KMS-11 (cell line): ENCODE results near the gene CLK1.
"Not testable (repeated sequence)": the region's sequence is repeated elsewhere in the genome, so short reads cannot be mapped to it uniquely, and the experiment has no call there.

Experiments used
- H2AFZ ChIP-seq: fragments of 200-600 bp; sonication (generic); 2 replicates; pipeline ENCODE4 v1.6.1; 2016; ENCODE audit warnings: antibody characterized with exemption, mixed run types, low read depth
- H3K27ac ChIP-seq: fragments of 200-600 bp; sonication (generic); 2 replicates; pipeline ENCODE4 v1.6.1; 2016; ENCODE audit warnings: mild to moderate bottlenecking, mixed run types
- H3K27me3 ChIP-seq: fragments of 200-600 bp; sonication (generic); 2 replicates; pipeline ENCODE4 v1.6.1; 2017; ENCODE audit warnings: mild to moderate bottlenecking, low read depth, mixed run types, moderate library complexity; ENCODE audit not compliant: insufficient read depth
- H3K36me3 ChIP-seq: fragments of 200-600 bp; sonication (generic); 2 replicates; pipeline ENCODE4 v1.6.1; 2017; ENCODE audit warnings: mild to moderate bottlenecking, mixed run types; ENCODE audit not compliant: insufficient read depth
- H3K4me1 ChIP-seq: fragments of 200-600 bp; sonication (generic); 2 replicates; pipeline ENCODE4 v1.6.1; 2016; ENCODE audit warnings: mild to moderate bottlenecking, low read depth, mixed run types; ENCODE audit not compliant: poor library complexity, severe bottlenecking
- H3K4me2 ChIP-seq: fragments of 200-600 bp; sonication (generic); 2 replicates; pipeline ENCODE4 v1.7.0; 2016; ENCODE audit warnings: mild to moderate bottlenecking, mixed run types
- H3K4me3 ChIP-seq: fragments of 200-600 bp; sonication (generic); IDR thresholded peaks from 2 replicates; pipeline ENCODE4 v1.6.1; 2017; ENCODE audit warnings: low read depth, low read length, mixed read lengths; ENCODE audit not compliant: insufficient read depth
- H3K79me2 ChIP-seq: fragments of 200-600 bp; sonication (generic); 2 replicates; pipeline ENCODE4 v1.6.1; 2016; ENCODE audit warnings: low read depth, mixed run types; ENCODE audit not compliant: insufficient read depth
- H3K9ac ChIP-seq: fragments of 200-600 bp; sonication (generic); 2 replicates; pipeline ENCODE4 v1.6.1; 2016; ENCODE audit warnings: mild to moderate bottlenecking, mixed run types
- H4K20me1 ChIP-seq: fragments of 200-600 bp; sonication (generic); 2 replicates; pipeline ENCODE4 v1.6.1; 2016; ENCODE audit warnings: mild to moderate bottlenecking, mixed run types; ENCODE audit not compliant: insufficient read depth
- TF ChIP-seq, protein P1 (sequence below): fragments of 200-600 bp; sonication (generic); conservative IDR thresholded peaks from 2 replicates; pipeline ENCODE4 v1.6.1; 2017; ENCODE audit warnings: low read depth, mild to moderate bottlenecking, antibody characterized with exemption, low read length, moderate library complexity, mixed read lengths

The CLK1 gene

DNA sequence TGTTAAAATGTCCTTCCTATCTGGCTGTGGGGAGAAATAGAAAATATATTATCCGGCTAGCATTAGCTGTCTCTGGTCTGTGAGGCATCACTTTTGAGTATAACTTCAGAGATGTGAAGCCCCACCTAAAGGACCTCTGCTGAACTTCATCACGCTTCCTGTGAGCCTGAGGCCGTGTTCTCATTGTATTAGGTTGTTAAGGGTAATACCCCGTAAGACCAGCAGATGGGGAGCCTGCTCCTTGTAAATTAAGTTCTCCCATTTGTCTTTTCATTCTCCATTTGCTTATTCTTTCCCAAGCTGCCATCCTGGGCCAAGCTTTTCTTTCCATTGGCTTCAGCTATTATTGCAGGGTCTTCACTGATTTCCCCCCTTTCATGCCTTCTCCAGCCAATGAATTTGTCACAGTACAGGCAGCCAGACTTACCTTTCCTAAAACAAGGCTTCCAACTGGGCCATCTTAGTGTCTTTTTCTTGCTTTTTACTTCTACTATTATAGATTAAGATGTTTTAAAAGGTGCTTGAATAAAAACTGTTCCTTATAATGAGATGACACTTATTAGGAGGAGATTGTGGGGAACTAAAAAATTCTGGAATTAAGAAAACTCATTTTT lies 37.1 kb upstream of the CLK1 start:
- Histone ChIP-seq H3K9ac (no peak overlapping the region), H3K4me2 (no peak overlapping the region), H3K27me3 (no peaks in the 10 kb centered on the region), H3K4me3 (no peak overlapping the region), H2AFZ (no peak overlapping the region), H3K36me3 (no peaks in the 10 kb centered on the region; the same call in 1 of the 2 replicates), H3K27ac (no peak overlapping the region; the same call in 1 of the 2 replicates), H3K79me2 (no peaks in the 10 kb centered on the region; the same call in 1 of the 2 replicates), H4K20me1 (no peaks in the 10 kb centered on the region), H3K4me1 (peaks cover 5% of the 10 kb centered on the region)
- TF ChIP-seq, protein P1, sequence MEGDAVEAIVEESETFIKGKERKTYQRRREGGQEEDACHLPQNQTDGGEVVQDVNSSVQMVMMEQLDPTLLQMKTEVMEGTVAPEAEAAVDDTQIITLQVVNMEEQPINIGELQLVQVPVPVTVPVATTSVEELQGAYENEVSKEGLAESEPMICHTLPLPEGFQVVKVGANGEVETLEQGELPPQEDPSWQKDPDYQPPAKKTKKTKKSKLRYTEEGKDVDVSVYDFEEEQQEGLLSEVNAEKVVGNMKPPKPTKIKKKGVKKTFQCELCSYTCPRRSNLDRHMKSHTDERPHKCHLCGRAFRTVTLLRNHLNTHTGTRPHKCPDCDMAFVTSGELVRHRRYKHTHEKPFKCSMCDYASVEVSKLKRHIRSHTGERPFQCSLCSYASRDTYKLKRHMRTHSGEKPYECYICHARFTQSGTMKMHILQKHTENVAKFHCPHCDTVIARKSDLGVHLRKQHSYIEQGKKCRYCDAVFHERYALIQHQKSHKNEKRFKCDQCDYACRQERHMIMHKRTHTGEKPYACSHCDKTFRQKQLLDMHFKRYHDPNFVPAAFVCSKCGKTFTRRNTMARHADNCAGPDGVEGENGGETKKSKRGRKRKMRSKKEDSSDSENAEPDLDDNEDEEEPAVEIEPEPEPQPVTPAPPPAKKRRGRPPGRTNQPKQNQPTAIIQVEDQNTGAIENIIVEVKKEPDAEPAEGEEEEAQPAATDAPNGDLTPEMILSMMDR, result peak; percentile 86

DNA sequence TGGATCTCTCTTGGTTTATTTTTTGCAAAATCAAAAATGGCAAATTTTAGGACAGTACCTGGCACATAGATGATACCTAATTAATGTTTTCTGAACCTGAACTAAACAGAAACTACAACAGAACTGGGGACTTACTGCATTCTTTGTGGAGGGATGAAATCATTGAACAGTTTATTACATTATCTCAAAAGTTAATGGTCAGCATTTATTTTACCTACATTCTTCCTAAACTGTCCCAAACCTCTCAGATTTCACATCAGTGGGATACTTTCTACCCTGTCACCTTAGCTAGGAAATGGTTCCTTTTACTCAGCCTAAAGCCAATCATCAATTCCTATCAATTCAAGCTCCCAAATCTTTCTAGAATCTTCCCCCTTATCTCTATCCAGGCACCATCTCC lies 35.0 kb upstream of the CLK1 start:
- Histone ChIP-seq H3K27me3 (no peaks in the 10 kb centered on the region), H3K4me1 (peaks cover 5% of the 10 kb centered on the region), H3K9ac (no peak overlapping the region), H3K79me2 (no peaks in the 10 kb centered on the region; the same call in 1 of the 2 replicates), H2AFZ (no peak overlapping the region), H3K36me3 (peaks cover 4% of the 10 kb centered on the region; the same call in 1 of the 2 replicates), H4K20me1 (no peaks in the 10 kb centered on the region), H3K4me3 (no peak overlapping the region), H3K4me2 (no peak overlapping the region), H3K27ac (no peak overlapping the region)
- TF ChIP-seq, protein P1, result no peak

DNA sequence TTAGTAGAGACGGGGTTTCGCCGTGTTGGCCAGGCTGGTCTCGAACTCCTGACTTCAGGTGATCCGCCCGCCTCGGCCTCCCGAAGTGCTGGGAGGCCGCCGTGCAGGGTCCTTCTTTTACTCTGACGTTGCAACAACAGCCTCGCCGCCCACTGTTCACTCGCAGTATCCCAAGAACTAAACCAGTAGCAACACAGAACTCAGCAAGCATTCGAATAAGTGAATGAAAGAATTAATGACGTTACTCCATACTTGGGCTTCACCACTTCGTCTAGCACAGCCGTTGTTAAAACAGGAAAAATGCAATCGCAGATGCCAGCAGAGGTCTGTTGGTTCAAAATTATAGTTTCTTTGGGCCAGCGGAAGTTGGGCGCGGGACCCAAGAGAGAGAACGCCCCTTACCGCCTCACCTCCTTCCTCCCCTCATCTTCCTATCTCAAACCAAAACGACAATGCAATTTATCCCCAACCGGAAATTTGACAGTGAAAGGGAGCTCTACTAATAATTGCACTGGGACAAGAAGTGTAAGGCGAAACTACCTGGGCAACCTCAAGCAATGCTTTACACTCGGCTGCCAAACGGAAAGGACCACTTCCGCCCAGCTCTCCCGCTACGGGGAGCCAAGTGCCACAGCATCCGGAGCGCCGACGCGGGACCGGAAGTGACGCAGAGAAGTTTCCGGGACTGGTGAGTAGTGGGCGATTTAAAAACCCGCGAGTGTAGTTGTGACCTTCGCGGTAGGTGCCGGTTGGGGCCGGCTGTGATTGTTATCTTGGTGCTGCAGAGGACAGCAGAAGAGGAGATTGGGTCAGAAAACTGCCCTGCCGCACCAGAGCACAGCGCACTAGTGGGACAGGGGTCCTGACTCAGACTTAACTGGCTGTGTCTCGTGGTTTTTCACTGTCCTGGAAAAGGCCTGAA lies 24.5 kb upstream of the CLK1 start, which contains the start of the genes NIF3L1 and PPIL3:
Gene NIF3L1 (plus strand): TSS at position 668 of the 922 bp plus-strand sequence. CDS start 2,573 bp downstream, outside the sequence.
Gene PPIL3 (minus strand): TSS at position 374 of the 922 bp plus-strand sequence. CDS start 1,462 bp downstream, outside the sequence.
- peak within 1 kb of the TSS; percentile 71 for H3K4me2 ChIP-seq
- peaks cover 22% of the 10 kb centered on the region for H3K4me1 ChIP-seq
- peak within 1 kb of the TSS; percentile 81 for H3K9ac ChIP-seq
- no peaks in the 10 kb centered on the region for H3K27me3 ChIP-seq
- peak within 1 kb of the TSS; percentile 73 for H2AFZ ChIP-seq
- peak within 1 kb of the TSS; percentile 92 for H3K27ac ChIP-seq
- no peaks in the 10 kb centered on the region for H3K36me3 ChIP-seq
- TF ChIP-seq, protein P1, result 0 out of 2 replicates have a peak, but pooled peaks have one; percentile 18
- no peaks in the 10 kb centered on the region for H4K20me1 ChIP-seq
- peak within 1 kb of the TSS; percentile 87 for H3K4me3 ChIP-seq
- peaks cover 33% of the 10 kb centered on the region for H3K79me2 ChIP-seq

DNA sequence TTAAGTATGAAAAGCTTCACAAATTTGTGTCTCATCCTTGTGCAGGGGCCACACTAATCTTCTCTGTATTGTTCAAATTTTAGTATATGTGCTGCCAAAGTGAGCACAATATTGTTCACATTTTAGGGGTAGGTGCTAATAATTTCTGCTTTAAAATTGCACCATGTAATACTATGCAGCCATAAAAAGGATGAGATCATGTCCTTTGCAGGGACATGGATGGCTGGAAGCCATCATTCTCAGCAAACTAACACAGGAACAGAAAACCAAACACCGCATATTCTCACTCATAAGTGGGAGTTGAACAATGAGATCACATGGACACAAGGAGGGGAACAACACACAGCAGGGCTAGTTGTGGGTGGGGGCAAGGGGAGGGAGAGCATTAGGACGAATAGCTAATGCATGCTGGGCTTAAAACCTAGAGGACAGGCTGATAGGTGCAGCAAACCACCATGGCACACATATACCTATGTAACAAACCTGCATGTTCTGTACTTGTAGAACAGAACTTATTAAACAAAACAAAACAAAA lies 17.3 kb upstream of the CLK1 start:
- H3K27me3 ChIP-seq, H3K9ac ChIP-seq, H3K4me3 ChIP-seq, H4K20me1 ChIP-seq, H3K4me2 ChIP-seq, H2AFZ ChIP-seq, H3K79me2 ChIP-seq, H3K27ac ChIP-seq, H3K4me1 ChIP-seq, H3K36me3 ChIP-seq: not testable (repeated sequence)
